Mucosa of descending colon (tissue), 3 donors: Measurements from ENCODE around the gene COL4A6. TPM values are rescaled to one million over a fixed set of nuclear protein-coding genes. Genes with fewer than 3 reads are reported as not detected.

Experiments used
- ATAC-seq: fragments of 200-7000 bp; cut with Tn5 transposase; one replicate; pipeline ENCODE4 v1.9.1; 2020; ENCODE audit warnings: mild to moderate bottlenecking, moderate library complexity
- DNase-seq, 3 donors: peaks; one replicate each; pipeline ENCODE4 v3.0.0-alpha.2; 2020
- H3K36me3 ChIP-seq: fragments of 200-600 bp; one replicate; pipeline ENCODE4 v1.8.0; 2021; ENCODE audit warnings: low read depth, mild to moderate bottlenecking
- H3K4me1 ChIP-seq: fragments of 200-600 bp; one replicate; pipeline ENCODE4 v1.8.0; 2021; ENCODE audit warnings: low read depth, mild to moderate bottlenecking
- H3K4me3 ChIP-seq: fragments of 200-600 bp; one replicate; pipeline ENCODE4 v1.8.0; 2021; ENCODE audit warnings: mild to moderate bottlenecking
- H3K9me3 ChIP-seq: fragments of 200-600 bp; one replicate; pipeline ENCODE4 v1.8.0; 2021; ENCODE audit warnings: mild to moderate bottlenecking
- CTCF ChIP-seq: fragments of 200-600 bp; IDR thresholded peaks from one replicate; pipeline ENCODE4 v1.8.0; 2022; ENCODE audit warnings: antibody characterized with exemption, mild to moderate bottlenecking
- intact Hi-C, 2 donors: fragments of 100-400 bp; cut with DNase I in 1 of 2; cut with micrococcal nuclease in 1 of 2; formaldehyde crosslinking; loops; one replicate each; pipeline versions ENCODE4 v1.11.0 to v1.11.1; 2022; cut with DNase I, micrococcal nuclease
- total RNA-seq, 3 donors: library from RNA; stranded (reverse); fragmentation: NEBNext Ultra II Directional in 2 of 3; extraction: Animal tissue kit (Norgen Biotek cat#: 25700) in 2 of 3; gene quantifications; one replicate each; pipeline versions ENCODE4 v1.2.1 to v1.2.4, GENCODE V29; 2021 to 2023
- donor health status: DM: no; HTN: no; CAD: no; lungs with moderate emphysema.
- donor health status: DM: no; HTN: no; CAD: no.
- donor health status: DM: no; HTN: yes; CAD: no.

The COL4A6 gene
- total RNA-seq, 3 donors from 2014 or later, result 0.35 to 0.81 (median 0.77) TPM

- DNase-seq (no peak), ATAC-seq (no peak)
- Histone ChIP-seq H3K4me3 (no peak overlapping the region), H3K9me3 (no peaks in the 10 kb centered on the region), H3K4me1 (no peaks in the 10 kb centered on the region), H3K36me3 (no peaks in the 10 kb centered on the region)
- intact Hi-C loops, result no loop called here
- no peak for TF ChIP-seq CTCF
These were observed 183.6 kb downstream of the COL4A6 start for GRCh38 chrX:108254636-108255035.

DNA sequence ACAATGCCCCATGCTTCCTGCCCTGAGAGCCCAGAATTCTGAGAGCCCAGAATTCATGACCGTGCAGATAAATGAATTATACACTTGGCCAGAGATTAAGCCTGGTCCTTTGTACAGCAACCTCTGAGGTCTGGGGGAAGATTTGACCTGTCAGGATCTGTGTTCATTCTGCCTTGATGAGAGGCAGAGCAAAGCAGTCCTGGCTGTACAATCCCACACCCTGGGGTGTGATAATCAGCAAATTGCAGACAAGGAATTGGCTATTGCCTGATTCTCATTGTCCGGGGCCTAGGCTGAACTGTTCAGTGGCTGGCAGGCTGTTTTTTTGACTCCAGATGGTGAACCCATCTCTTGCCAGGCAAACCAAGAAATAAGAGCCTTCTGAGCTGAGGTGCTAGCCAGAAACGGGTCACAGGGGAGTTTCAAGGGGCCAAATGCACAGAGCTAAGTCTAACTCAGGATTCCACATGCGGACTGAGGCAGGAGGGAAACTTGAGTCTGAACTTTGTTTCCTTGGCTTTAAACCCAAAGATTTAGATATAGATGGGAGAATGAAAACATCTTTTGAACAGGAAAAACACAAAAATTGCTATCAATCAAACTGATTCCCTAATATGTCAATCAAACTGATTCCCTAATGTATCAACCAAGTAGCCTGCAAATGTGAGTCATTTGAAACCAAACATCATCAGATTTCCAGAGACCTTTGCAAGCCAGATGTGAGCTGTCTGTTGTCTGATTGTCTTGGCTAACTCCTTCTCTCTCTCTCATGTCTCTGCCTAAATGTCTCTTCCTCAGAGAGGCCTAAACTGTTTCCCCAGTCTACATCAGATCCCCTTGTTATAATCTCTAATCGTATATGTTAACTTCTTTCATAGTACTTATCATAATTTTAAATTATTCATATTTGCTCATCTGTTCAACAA, 187.3 kb downstream of the COL4A6 start:
- Histone ChIP-seq H3K4me1 (no peaks in the 10 kb centered on the region), H3K36me3 (no peaks in the 10 kb centered on the region), H3K4me3 (no peak overlapping the region), H3K9me3 (no peaks in the 10 kb centered on the region)
- no peak for DNase-seq
- ATAC-seq, result no peak
- no peak for TF ChIP-seq CTCF
- intact Hi-C loops, result no loop called here

- ATAC-seq, result no peak
These were observed 191.8 kb downstream of the COL4A6 start for GRCh38 chrX:108246304-108246954.

GRCh38 chrX:108245462-108245861, 192.8 kb downstream of the COL4A6 start:
- no peak for TF ChIP-seq CTCF
- Histone ChIP-seq H3K36me3 (no peaks in the 10 kb centered on the region), H3K4me1 (no peaks in the 10 kb centered on the region), H3K4me3 (no peak overlapping the region), H3K9me3 (no peaks in the 10 kb centered on the region)
- intact Hi-C loops, result no loop called here
- ATAC-seq (no peak), DNase-seq (no peak)

More at GRCh38 chrX:108246304-108246954, 191.8 kb downstream of the COL4A6 start:
- no peak for DNase-seq
- H3K4me3 ChIP-seq, result no peak overlapping the region
- TF ChIP-seq CTCF, result no peak
- no peaks in the 10 kb centered on the region for H3K36me3 ChIP-seq
- no peaks in the 10 kb centered on the region for H3K4me1 ChIP-seq
- intact Hi-C loops, result no loop called here
- no peaks in the 10 kb centered on the region for H3K9me3 ChIP-seq

- no peak for DNase-seq
- TF ChIP-seq CTCF, result no peak
- H3K9me3 ChIP-seq, result no peaks in the 10 kb centered on the region
- ATAC-seq, result no peak
- intact Hi-C loops, result no loop called here
- no peak overlapping the region for H3K4me3 ChIP-seq
- H3K36me3 ChIP-seq, result no peaks in the 10 kb centered on the region
- no peaks in the 10 kb centered on the region for H3K4me1 ChIP-seq
These were observed 202.2 kb downstream of the COL4A6 start for GRCh38 chrX:108235986-108236385.
